ENCODE measurements around the gene MDGA2. TPM values are rescaled to one million over a fixed set of nuclear protein-coding genes. Genes with fewer than 3 reads are reported as not detected.

MDGA2 gene
- total RNA-seq, 1 experiment from 2014 or later = not detected

DNA sequence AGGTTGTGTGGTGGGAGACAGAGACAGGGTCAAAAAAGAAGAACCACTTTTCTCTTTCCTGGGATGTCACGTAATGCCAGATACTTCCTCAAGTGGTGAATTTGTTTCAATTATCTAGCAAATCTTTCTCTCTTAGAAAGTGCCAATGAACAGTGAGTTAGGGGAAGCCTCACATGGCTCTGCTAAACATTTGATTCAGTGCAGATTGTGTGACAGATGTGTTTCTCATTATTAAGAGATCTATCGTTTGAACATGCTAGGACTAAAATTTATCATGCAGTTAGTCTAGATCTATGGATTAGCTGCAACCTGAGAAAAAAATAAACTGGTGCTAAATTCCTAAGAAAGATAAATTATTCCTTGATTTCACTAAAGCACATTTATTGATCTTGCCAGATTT is 247.8 kb downstream of the MDGA2 start:
- ChIA-PET POLR2A (ENCODE audit: unreplicated experiment) (no interaction called here), CTCF (no interaction called here)
- Histone ChIP-seq H3K27ac (no peak overlapping the region), H3K36me3 (ENCODE audit: low read depth) (no peaks in the 10 kb centered on the region), H3K27me3 (ENCODE audit: insufficient read depth, low read depth) (no peaks in the 10 kb centered on the region), H3K9me3 (ENCODE audit: insufficient read depth, low read depth) (no peaks in the 10 kb centered on the region), H3K4me3 (no peak overlapping the region), H3K4me2 (no peak overlapping the region), H2AFZ (no peak overlapping the region), H4K20me1 (ENCODE audit: insufficient read depth) (no peaks in the 10 kb centered on the region), H3F3A (ENCODE audit: insufficient read depth, low read depth) (no peaks in the 10 kb centered on the region), H3K9me2 (ENCODE audit: insufficient read depth) (no peaks in the 10 kb centered on the region), H3K4me1 (replicated peaks; ENCODE audit: insufficient read depth) (no peaks in the 10 kb centered on the region), H3K79me2 (ENCODE audit: low read depth) (no peaks in the 10 kb centered on the region)
- BruUV-seq (replicated peaks) = no TSS peak
- TF ChIP-seq EZH2 (IDR thresholded peaks at IDR 0.05; ENCODE audit: low read depth) = no peak
- no peak for TF ChIP-seq CTCF (conservative IDR thresholded peaks at IDR 0.05)
- no peak for DNase-seq
- intact Hi-C loops (cut with micrococcal nuclease; ENCODE audit: unreplicated experiment) = no loop called here

DNA sequence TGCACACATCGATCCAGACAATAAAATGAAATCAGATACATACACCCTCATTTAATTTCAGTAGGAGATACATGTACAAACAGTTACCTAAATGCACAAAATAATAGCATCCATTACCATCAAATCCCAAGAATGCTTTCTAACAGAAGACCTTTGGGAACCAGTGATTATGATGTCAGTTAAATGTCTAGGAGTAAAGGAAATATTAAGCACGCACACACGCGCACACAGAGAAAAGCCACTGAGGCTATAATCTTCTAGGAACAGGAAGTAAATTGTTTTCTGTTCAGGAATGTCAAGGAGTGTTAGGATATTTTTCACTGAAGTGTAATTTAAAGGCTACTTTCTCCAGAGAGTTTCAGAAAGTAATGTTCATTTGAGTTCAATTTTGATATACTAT is 250.1 kb downstream of the MDGA2 start:
- no peaks in the 10 kb centered on the region for H3K9me2 ChIP-seq (ENCODE audit: insufficient read depth)
- TF ChIP-seq CTCF (conservative IDR thresholded peaks at IDR 0.05) = no peak
- TF ChIP-seq EZH2 (IDR thresholded peaks at IDR 0.05; ENCODE audit: low read depth) = no peak
- no peaks in the 10 kb centered on the region for H3K4me1 ChIP-seq (replicated peaks; ENCODE audit: insufficient read depth)
- BruUV-seq (replicated peaks) = no TSS peak
- no peak overlapping the region for H3K27ac ChIP-seq
- no peaks in the 10 kb centered on the region for H4K20me1 ChIP-seq (ENCODE audit: insufficient read depth)
- no peak overlapping the region for H2AFZ ChIP-seq
- POLR2A ChIA-PET (ENCODE audit: unreplicated experiment) = no interaction called here
- no peaks in the 10 kb centered on the region for H3K9me3 ChIP-seq (ENCODE audit: insufficient read depth, low read depth)
- H3K27me3 ChIP-seq (ENCODE audit: insufficient read depth, low read depth) = no peaks in the 10 kb centered on the region
- intact Hi-C loops (cut with micrococcal nuclease; ENCODE audit: unreplicated experiment) = no loop called here
- no peak for DNase-seq
- CTCF ChIA-PET = no interaction called here
- no peaks in the 10 kb centered on the region for H3K79me2 ChIP-seq (ENCODE audit: low read depth)
- H3F3A ChIP-seq (ENCODE audit: insufficient read depth, low read depth) = no peaks in the 10 kb centered on the region
- no peak overlapping the region for H3K4me3 ChIP-seq
- no peak overlapping the region for H3K4me2 ChIP-seq
- no peaks in the 10 kb centered on the region for H3K36me3 ChIP-seq (ENCODE audit: low read depth)

DNA sequence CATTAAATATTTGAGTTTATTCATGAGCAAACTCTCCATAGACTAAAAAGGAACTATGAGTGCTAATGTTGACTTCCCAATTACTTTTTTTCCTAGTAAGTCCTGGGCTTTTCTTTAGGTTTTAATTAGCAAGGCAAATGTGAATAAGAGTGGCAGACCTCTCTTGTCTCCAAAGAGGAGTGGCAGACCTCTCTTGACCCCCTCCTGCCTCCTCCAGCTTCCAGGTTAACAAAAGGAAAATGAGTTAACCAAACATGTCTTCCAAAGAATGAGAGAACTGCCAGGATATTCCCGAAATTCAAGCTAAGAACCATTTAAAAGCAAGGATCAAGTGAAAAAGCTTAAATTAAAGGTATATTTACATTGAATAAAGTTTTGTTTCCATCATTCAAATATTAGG is 253.2 kb downstream of the MDGA2 start:
- no peaks in the 10 kb centered on the region for H3K4me1 ChIP-seq (replicated peaks; ENCODE audit: insufficient read depth)
- H3K27ac ChIP-seq = no peak overlapping the region
- no peaks in the 10 kb centered on the region for H3K9me2 ChIP-seq (ENCODE audit: insufficient read depth)
- H3K27me3 ChIP-seq (ENCODE audit: insufficient read depth, low read depth) = no peaks in the 10 kb centered on the region
- H3K4me3 ChIP-seq = no peak overlapping the region
- H3K36me3 ChIP-seq (ENCODE audit: low read depth) = no peaks in the 10 kb centered on the region
- H3F3A ChIP-seq (ENCODE audit: insufficient read depth, low read depth) = no peaks in the 10 kb centered on the region
- intact Hi-C loops (cut with micrococcal nuclease; ENCODE audit: unreplicated experiment) = no loop called here
- no peak overlapping the region for H2AFZ ChIP-seq
- H3K9me3 ChIP-seq (ENCODE audit: insufficient read depth, low read depth) = no peaks in the 10 kb centered on the region
- no peak for DNase-seq
- no TSS peak for BruUV-seq (replicated peaks)
- no peak for TF ChIP-seq CTCF (conservative IDR thresholded peaks at IDR 0.05)
- no peak for TF ChIP-seq EZH2 (IDR thresholded peaks at IDR 0.05; ENCODE audit: low read depth)
- CTCF ChIA-PET = no interaction called here
- no peaks in the 10 kb centered on the region for H4K20me1 ChIP-seq (ENCODE audit: insufficient read depth)
- POLR2A ChIA-PET (ENCODE audit: unreplicated experiment) = no interaction called here
- no peak overlapping the region for H3K4me2 ChIP-seq
- H3K79me2 ChIP-seq (ENCODE audit: low read depth) = no peaks in the 10 kb centered on the region
